Measurements from ENCODE around the gene RPP38. TPM values are rescaled to one million over a fixed set of nuclear protein-coding genes. Genes with fewer than 3 reads are reported as not detected.

The RPP38 gene
- total and polyA plus RNA-seq, 2 of the 4 experiments (the other 2 are of a cell fraction): 12.4 to 19.0 TPM

GRCh38 chr10:15096661-15097010 is 519 bp upstream of the RPP38 start:
- in situ Hi-C loops (cut with MboI; ENCODE audit: low sequenced_read_pairs): loop anchor here (25.0 kb wide), 1 partner anchor 584 kb away; no protein-coding TSS in a partner anchor
- H4K8ac ChIP-seq (ENCODE audit: low read depth in 2 of 2, low read length in 2 of 2): peak overlapping the region; percentile 77 to 84; a peak in 3 of 4 replicates
- no peak overlapping the region for H4K5ac ChIP-seq (ENCODE audit: low read depth, low read length)
- no TSS peak for BruUV-seq (replicated peaks)
- peak overlapping the region; percentile 79 for H2AK9ac ChIP-seq (replicated peaks; ENCODE audit: low read depth, low read length, poor library complexity)
- DNase-seq (no peak), ATAC-seq (ENCODE audit: low read depth) (no peak)
- H2AFZ ChIP-seq (replicated peaks; ENCODE audit: low read length, poor library complexity): peak overlapping the region; percentile 99
- intact Hi-C loops (cut with micrococcal nuclease): no loop called here
- 0 out of 2 replicates have a peak, but pooled peaks cover 2% of the 10 kb centered on the region for H3K36me3 ChIP-seq (ENCODE audit: control insufficient read depth, insufficient read depth, low read length)
- H3K9me3 ChIP-seq (ENCODE audit: control insufficient read depth, insufficient read depth, low read length): no peaks in the 10 kb centered on the region
- H2BK120ac ChIP-seq (ENCODE audit: low read depth, low read length): no peak overlapping the region
- 0% methylated on average over 1 of the region's 11 CpGs; no CpG with 5 or more reads in 1 of the 2 experiments for WGBS, 2 experiments (ENCODE audit: extremely low coverage in 2 of 2, insufficient read length in 1 of 2)
- no peak overlapping the region for H4K91ac ChIP-seq (ENCODE audit: insufficient read depth, low read depth, low read length)
- peak overlapping the region; percentile 49; the same call in 1 of the 2 replicates for H3K23ac ChIP-seq (ENCODE audit: low read depth, low read length)
- peaks cover 22 to 37% of the 10 kb centered on the region in 2 experiments for H3K79me1 ChIP-seq (ENCODE audit: low read depth in 1 of 2, low read length in 2 of 2)
- dilution Hi-C loops (cut with HindIII; ENCODE audit: low sequenced_read_pairs, unreplicated experiment): no loop called here
- peak overlapping the region; percentile 70 for H3K4me3 ChIP-seq (ENCODE audit: insufficient read depth, low read depth, low read length)
- H3K18ac ChIP-seq (ENCODE audit: low read depth, low read length): no peak overlapping the region
- H3K4me1 ChIP-seq (ENCODE audit: control insufficient read depth, insufficient read depth, low read length): no peaks in the 10 kb centered on the region; the same call in 1 of the 2 replicates
- no peak overlapping the region for H2BK20ac ChIP-seq (ENCODE audit: low read depth, low read length)
- H3K27ac ChIP-seq (ENCODE audit: insufficient read depth, low read length): no peak overlapping the region
- H2BK15ac ChIP-seq (ENCODE audit: low read depth, low read length): no peak overlapping the region
- H3K27me3 ChIP-seq (ENCODE audit: control insufficient read depth, insufficient read depth, low read length): no peaks in the 10 kb centered on the region
- no peak overlapping the region for H3K56ac ChIP-seq (ENCODE audit: extremely low read depth, insufficient read depth, low read length)
- no peak overlapping the region for H2BK5ac ChIP-seq (ENCODE audit: low read depth, low read length, poor library complexity, severe bottlenecking)
- TF ChIP-seq, protein P1, sequence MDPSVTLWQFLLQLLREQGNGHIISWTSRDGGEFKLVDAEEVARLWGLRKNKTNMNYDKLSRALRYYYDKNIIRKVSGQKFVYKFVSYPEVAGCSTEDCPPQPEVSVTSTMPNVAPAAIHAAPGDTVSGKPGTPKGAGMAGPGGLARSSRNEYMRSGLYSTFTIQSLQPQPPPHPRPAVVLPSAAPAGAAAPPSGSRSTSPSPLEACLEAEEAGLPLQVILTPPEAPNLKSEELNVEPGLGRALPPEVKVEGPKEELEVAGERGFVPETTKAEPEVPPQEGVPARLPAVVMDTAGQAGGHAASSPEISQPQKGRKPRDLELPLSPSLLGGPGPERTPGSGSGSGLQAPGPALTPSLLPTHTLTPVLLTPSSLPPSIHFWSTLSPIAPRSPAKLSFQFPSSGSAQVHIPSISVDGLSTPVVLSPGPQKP (IDR thresholded peaks at IDR 0.05; ENCODE audit: borderline replicate concordance, low read depth, low read length): no peak
- TF ChIP-seq, protein P2, sequence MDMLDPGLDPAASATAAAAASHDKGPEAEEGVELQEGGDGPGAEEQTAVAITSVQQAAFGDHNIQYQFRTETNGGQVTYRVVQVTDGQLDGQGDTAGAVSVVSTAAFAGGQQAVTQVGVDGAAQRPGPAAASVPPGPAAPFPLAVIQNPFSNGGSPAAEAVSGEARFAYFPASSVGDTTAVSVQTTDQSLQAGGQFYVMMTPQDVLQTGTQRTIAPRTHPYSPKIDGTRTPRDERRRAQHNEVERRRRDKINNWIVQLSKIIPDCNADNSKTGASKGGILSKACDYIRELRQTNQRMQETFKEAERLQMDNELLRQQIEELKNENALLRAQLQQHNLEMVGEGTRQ (IDR thresholded peaks at IDR 0.05; ENCODE audit: low read depth, low read length): no peak
- TF ChIP-seq BHLHE40 (IDR thresholded peaks at IDR 0.05; ENCODE audit: low read depth, low read length) (no peak), CHD1 (IDR thresholded peaks at IDR 0.05; ENCODE audit: low read depth, low read length) (no peak), MAZ (IDR thresholded peaks at IDR 0.05; ENCODE audit: borderline replicate concordance, low read depth, low read length) (no peak), SMC3 (IDR thresholded peaks at IDR 0.05; ENCODE audit: low read depth, low read length) (no peak), NFE2L2 (IDR thresholded peaks at IDR 0.05; ENCODE audit: low read depth, low read length) (no peak), POLR2A (IDR thresholded peaks at IDR 0.05; ENCODE audit: low read depth, low read length) (no peak), RCOR1 (IDR thresholded peaks at IDR 0.05; ENCODE audit: insufficient replicate concordance, low read length) (no peak), MAFK (IDR thresholded peaks at IDR 0.05; ENCODE audit: low read depth, low read length) (no peak), RAD21 (IDR thresholded peaks at IDR 0.05; ENCODE audit: low read length) (no peak), MXI1 (IDR thresholded peaks at IDR 0.05; ENCODE audit: borderline replicate concordance, low read depth, low read length) (no peak), CEBPB (IDR thresholded peaks at IDR 0.05; ENCODE audit: low read depth, low read length) (no peak), CTCF (conservative IDR thresholded peaks at IDR 0.05; ENCODE audit: low read depth, low read length) (no peak)
- ChIA-PET CTCF (no interaction called here), POLR2A (ENCODE audit: unreplicated experiment) (no interaction called here)
- H3K9me1 ChIP-seq (ENCODE audit: insufficient read depth, low read length): peaks cover 4% of the 10 kb centered on the region; the same call in 1 of the 2 replicates
- H4K20me1 ChIP-seq (ENCODE audit: insufficient read depth, low read length): no peaks in the 10 kb centered on the region; the same call in 1 of the 2 replicates
- H3K9ac ChIP-seq (ENCODE audit: low read depth, low read length): peak overlapping the region; percentile 54
- H3K4ac ChIP-seq (ENCODE audit: low read depth, low read length): no peak overlapping the region
- no peak overlapping the region for H2AK5ac ChIP-seq (ENCODE audit: low read depth, low read length)
- peak overlapping the region; percentile 94 for H3K4me2 ChIP-seq (ENCODE audit: low read depth, low read length)
- H3K14ac ChIP-seq (replicated peaks; ENCODE audit: low read depth, low read length): no peak overlapping the region
